ENCODE results near the gene AGAP9.
A peak's percentile ranks its signal among the peaks of the same experiment; 100 is the strongest.
"Not testable (repeated sequence)": the region's sequence is repeated elsewhere in the genome, so short reads cannot be mapped to it uniquely, and the experiment has no call there.

The AGAP9 gene

DNA sequence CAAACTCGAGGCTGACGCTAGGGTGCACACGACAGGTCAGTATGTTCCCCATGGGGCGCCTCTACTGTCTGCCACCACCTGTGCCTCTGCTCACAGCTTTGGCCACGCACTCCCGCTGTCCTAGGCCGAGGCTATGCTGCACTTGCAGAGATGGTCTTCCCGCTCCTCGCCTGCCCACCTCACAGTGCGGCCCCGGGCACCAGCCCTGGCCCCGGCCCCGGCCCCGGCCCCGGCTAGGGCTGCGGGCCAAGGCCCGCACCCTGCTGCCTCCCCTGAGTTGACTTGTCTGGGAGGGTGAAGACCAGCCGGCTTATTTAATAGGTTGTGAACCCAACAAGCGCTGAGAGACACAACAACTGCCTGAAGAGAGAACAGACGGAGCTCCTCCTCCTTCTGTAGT, at the start of gene AGAP9:
Gene AGAP9, minus strand, starts transcription at position 164 of the 400 bp plus-strand sequence. Its CDS starts 112 bp downstream, at position 52.
- not testable (repeated sequence) for DNase-seq

DNA sequence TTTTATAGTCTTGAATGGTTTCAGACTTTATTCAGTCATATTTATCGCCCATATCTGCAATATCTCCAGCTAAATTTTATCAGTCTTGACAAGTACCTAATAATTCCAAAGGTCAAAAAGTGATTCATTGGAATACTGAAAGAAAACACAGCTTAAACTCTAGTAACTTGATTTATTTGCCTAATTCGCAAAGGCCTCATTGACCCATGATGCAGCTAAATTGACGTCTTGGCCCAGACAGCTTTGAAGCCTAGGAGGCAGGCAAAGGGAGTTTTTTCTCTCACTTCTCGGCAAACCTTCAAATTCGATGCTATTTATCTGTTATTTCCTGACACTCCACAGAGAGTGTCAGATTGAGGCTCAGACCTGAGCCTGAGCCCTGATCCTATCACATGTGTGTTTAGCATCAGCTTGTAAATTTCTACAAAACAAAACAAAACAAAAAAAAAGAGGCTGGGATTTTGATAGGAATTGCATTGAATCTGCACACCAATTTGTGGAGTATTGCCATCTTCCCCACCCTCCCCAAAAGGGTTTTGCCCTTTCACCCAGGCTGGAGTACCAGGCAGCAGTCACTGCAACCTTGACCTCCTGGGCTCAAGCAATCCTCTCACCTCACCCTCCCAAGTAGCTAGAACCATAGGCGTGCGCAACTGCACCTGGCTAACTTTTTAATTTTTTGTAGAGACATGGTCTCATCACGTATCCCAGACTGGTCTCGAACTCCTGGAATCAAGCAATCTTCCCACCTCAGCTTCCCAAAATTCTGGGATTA, 47.9 kb upstream of the AGAP9 start:
- DNase-seq, result not testable (repeated sequence)

GRCh38 chr10:47566757-47567156, 43.3 kb upstream of the AGAP9 start:
- not testable (repeated sequence) for DNase-seq

DNA sequence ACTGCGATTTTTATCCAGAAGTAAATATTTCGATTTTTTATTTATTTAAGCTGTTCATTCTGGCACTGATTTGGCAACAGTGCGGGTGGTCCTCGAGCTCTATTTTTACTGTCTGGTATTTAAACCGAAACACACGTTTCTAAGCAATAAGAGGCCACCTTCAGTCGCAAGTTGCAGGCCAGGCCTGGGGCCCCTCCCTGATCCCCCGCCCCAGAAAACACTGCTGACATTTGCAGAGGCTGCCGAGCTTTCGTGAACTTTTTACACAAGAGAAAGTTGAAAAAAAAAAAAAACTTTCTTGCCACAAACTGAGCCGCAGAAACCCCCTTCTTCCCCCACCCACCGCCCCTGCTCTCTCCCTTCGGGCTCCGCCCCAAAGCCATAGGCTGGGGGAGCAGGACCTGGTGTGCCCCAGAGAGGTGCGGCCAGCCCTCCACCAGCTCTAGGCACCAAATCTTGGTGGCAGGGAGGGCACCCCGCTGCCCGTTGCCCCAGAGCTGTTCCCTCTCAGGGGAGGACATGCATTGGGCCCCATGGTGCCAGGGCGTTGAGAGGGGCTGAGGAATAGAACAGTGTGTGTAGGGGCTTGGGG, 42.8 kb upstream of the AGAP9 start:
- DNase-seq, result not testable (repeated sequence)

DNA sequence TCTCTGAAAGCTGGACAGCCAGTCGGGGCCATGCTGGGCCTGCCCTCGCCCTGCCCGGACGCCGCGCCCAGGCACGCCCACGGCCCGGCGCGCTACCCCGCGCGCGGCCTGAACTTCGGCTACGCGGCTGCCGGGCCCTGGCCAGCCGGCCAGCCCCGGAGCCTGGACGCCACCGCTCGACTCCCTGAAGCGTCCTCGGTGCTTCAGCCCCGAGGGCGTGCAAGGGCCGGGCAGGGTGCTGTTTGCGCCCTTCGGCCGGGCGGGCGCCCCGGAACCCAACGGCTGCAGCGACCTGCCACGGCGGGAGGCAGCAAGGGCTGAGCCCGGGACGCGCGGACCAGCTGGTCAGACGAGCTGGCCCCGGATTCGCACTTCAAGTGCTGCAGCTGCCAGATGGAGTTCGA, 42.1 kb upstream of the AGAP9 start:
- DNase-seq, result not testable (repeated sequence)

DNA sequence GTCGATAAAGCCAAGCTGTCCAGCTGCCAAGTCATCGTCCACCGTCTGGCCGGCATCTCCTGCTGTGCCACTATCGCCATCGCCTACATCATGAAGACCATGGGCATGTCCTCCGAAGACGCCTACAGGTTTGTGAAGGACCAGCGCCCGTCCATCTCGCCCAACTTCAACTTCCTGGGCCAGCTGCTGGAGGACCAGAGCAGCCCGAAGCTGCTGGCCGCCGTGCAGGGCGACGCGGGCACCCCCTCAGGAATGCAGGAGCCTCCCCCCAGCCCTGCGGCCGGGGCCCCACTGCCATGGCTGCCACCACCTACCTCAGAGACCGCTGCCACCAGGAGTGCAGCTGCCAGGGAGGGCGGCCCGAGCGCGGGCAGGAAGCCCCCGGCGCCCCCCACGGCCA, 41.5 kb upstream of the AGAP9 start:
- not testable (repeated sequence) for DNase-seq

DNA sequence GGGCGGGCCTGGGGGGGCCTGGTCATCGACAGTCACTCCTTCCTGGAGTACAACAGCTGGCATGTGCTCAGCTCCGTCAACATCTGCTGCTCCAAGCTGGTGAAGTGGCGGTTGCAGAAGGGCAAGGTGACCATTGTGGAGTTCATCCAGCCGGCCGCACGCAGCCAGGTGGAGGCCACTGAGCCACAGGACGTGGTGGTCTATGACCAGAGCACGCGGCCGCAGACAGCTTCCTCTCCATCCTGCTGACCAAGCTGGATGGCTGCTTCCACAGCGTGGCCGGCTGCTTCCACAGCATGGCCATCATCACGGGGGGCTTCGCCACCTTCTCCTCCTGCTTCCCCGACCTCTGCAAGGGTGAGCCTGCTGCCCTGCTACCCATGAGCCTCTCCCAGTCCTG, 40.9 kb upstream of the AGAP9 start:
- not testable (repeated sequence) for DNase-seq

DNA sequence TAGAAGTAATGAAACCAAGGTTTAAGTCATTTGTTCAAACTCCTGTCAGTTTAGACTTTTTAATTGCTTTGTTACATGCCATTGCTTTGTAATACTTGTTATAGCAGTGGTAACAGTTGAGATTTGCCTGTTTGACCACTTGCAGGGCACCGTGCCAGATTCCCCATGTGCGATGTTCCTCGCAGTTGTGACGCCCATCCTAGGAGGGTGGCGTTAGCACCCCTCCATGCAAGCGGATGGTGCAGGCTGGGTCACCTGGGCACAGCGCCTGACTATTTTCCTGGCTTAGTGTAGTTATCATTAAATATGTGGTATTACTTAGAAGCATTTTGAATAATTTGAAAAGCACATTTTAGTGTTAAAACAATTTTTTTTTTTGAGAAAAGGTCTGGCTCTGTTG, 37.0 kb upstream of the AGAP9 start:
- not testable (repeated sequence) for DNase-seq

DNA sequence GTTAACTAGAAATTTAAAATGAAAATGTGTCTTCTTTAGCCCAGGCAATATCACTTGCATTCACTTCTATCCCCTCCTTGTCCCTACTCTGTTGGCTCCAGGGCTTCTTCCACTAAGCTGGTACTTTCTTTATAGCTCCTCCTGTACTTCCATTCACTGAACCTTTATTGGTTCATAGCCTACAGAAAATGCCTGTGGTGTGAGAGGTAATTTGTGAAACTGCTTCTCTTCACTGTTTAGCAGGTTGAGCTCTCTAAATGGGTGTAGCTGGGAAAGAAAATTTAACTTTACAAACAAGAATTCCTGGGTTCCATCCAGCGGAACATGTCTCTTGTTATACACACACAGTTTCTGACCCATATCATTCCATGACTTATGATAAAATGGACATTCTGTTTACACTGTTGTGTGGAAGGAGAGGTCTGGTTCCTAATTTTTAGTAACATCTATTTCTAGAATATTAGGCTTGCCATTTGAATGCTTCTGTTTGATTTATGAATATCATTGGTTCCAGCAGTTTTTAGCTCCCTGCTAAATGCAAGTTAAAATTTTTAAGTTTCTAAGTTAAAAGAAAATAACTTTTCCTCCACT, 36.4 kb upstream of the AGAP9 start:
- DNase-seq, result not testable (repeated sequence)

- DNase-seq, result not testable (repeated sequence)
Measured at GRCh38 chr10:47558109-47558508, 34.7 kb upstream of the AGAP9 start.

DNA sequence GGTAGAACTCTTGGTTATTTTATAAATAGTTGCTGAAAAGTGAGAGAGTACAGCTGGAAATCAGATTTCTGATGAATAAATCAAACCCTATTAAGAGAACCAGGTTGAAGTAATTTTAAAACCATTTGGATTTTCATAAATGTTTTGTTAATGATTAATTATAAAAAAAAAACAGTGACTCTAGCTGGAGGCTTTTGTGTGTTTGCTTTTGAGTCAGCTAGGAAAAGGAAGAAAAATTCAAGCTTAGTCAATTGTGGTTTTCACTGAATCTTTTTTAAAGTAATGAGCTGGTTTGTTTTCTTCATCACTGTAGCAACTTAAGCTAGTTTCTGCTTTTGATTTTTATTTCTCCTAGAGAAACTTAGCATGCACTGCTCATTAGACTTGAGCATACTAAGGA, 34.2 kb upstream of the AGAP9 start:
- not testable (repeated sequence) for DNase-seq

DNA sequence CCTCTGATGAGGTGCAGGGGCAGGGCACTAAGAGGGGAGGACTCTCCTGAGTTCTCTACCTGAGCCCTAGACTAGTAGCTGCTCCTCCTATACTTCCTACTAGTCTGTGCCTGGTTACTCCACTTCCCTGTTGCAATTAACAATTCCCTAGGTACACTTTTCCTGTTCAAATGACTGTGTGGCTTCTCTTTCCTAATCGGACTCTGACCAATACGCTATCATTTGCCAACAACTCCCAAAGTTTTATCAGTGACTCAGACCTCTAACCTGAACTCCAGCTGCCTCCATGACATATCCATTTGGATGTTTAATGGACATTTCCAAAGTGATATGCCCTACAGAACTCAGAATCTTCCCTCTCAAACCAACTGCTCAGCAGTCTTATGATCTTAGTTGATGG, 31.9 kb upstream of the AGAP9 start:
- DNase-seq, result not testable (repeated sequence)

DNA sequence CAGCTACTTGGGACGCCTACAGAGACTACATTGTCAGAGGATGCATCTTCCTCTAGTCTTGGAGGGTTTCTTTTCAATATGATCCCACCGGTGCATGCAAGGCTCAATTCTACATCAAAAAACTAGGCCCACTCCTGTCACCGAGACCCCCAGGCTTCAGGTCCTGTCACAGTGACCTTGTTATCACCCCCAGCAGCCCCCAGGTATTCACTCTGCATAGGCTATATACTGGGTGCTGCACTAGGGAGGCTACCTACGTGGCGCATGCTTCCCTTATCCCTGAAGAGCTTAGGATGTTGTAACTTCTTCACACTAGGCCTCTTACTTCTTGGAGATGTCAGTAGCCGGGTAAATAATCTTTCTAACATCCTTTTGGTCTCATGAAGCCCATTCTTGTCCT, 31.1 kb upstream of the AGAP9 start:
- DNase-seq, result not testable (repeated sequence)

- DNase-seq, result not testable (repeated sequence)
Measured at GRCh38 chr10:47553860-47554247, 30.4 kb upstream of the AGAP9 start.

- DNase-seq, result peak; percentile 56
Measured at GRCh38 chr10:47553214-47553859, 29.9 kb upstream of the AGAP9 start.

DNA sequence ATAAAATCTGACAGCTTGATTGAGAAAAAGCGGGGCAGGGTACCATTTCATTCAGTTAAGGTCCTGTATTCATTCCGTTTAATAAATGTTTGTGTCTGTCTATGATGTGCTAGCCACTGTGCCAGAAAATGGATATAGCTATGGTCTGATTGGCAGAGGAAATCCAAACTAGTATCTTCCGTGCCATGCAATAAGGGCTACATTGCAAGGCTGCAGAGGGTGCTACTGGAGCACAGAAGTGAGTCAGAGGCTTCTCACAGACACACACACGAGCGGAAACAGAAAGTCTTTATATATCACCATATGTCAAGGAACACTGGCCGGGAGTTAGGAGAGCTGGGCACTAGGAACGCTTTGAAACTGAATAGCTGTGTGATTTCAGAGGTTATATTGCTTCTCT, 29.3 kb upstream of the AGAP9 start:
- DNase-seq, result not testable (repeated sequence)

DNA sequence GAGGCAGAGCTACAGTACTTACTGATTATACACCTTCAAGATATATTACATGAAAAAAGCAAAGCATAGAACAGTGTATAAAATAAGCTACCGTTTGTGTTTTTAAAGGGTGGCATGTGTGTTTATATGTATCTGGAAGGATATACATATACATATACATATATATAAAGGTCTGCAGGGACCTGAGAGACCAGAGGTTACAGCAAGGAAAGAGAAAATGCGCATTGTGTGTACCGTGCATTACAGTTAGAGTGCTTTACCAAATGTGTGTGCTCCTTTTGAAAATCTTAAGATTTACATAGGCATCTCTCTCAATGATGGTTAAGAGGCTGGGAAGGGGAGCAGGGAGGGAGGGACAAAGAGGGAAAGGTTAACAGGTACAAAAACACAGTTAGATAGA, 23.8 kb upstream of the AGAP9 start:
- DNase-seq, result not testable (repeated sequence)

DNA sequence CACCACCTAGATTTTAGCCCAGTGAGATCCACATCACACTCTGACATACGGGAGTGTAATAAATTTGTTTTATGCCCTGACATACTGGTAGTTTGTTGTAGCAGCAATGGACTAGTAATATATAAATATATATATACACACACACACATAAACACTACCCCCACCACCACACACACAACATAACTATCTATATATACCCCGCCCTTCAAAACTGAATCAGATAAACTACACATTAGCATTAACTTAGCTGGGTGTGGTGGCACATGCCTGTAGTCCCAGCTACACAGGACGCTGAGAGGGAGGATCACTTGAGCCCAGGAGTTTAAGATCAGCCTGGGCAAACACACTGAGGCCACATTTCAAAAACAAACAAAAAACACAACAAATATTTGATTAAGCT, 13.0 kb upstream of the AGAP9 start:
- DNase-seq, result not testable (repeated sequence)

- DNase-seq, result not testable (repeated sequence)
Measured at GRCh38 chr10:47502313-47502712, 21.1 kb downstream of the AGAP9 start.

GRCh38 chr10:47494226-47494625, 29.2 kb downstream of the AGAP9 start:
- not testable (repeated sequence) for DNase-seq

GRCh38 chr10:47491600-47491999, 31.8 kb downstream of the AGAP9 start, which contains the start of gene FAM25G:
TSS of gene FAM25G (minus strand) at chr10:47491700. CDS start at chr10:47491674, 26 bp downstream.
- not testable (repeated sequence) for DNase-seq

- not testable (repeated sequence) for DNase-seq
Measured at GRCh38 chr10:47489630-47490029, 33.8 kb downstream of the AGAP9 start.

DNA sequence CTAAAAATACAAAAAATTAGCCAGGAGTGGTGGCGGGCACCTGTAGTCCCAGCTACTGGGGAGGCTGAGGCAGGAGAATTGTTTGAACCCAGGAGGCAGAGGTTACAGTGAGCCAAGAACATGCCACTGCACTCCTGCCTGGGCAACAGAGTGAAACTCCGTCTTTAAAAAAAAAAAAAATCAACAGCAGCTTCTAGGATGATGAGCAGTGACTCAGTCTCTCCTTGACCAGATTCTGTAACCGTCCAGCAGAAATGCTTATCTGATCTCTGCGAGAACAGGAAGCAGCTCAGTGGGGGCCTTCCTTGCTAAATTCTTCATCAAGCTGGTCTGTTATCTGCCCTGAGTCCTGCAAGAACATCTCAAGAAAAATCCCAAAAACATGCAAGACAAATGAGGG, 37.5 kb downstream of the AGAP9 start:
- DNase-seq, result not testable (repeated sequence)
